Measurements from ENCODE around the gene SYNGR2. TPM values are rescaled to one million over a fixed set of nuclear protein-coding genes. Genes with fewer than 3 reads are reported as not detected.

SYNGR2 gene
- total and polyA plus RNA-seq, 9 of the 15 experiments (the other 6 are each of a cell fraction or from before 2014, with no cell fraction given), result 1.4 to 173 (median 87.8) TPM

- TF ChIP-seq CREB3L1 (IDR thresholded peaks at IDR 0.05; ENCODE audit: borderline replicate concordance, low read depth), result peak; percentile 90
- TF ChIP-seq CHD2 (IDR thresholded peaks at IDR 0.05; ENCODE audit: low read depth, low read length), result no peak; the same call in 1 of the 2 replicates
- no peak for TF ChIP-seq NUFIP1 (IDR thresholded peaks at IDR 0.05; ENCODE audit: partially characterized antibody)
- no peak for TF ChIP-seq PURB (CRISPR knock-in tag; IDR thresholded peaks at IDR 0.05; ENCODE audit: low read depth)
- TF ChIP-seq PPARD (CRISPR knock-in tag; IDR thresholded peaks at IDR 0.05), result no peak
- TF ChIP-seq CBX2 (IDR thresholded peaks at IDR 0.05; ENCODE audit: insufficient read depth, low read length, poor library complexity, severe bottlenecking), result no peak
- TF ChIP-seq GTF2F1 (IDR thresholded peaks at IDR 0.05; ENCODE audit: low read depth, low read length), result no peak; the same call in 1 of the 2 replicates
- no peak for TF ChIP-seq ZNF778 (CRISPR knock-in tag; IDR thresholded peaks at IDR 0.05)
- TF ChIP-seq ZFP36 (IDR thresholded peaks at IDR 0.05; ENCODE audit: low read depth, low read length, partially characterized antibody), result no peak
- no peak for TF ChIP-seq ZNF347 (CRISPR knock-in tag; IDR thresholded peaks at IDR 0.05; ENCODE audit: low read depth)
- TF ChIP-seq HNRNPLL (IDR thresholded peaks at IDR 0.05; ENCODE audit: low read depth, low read length, poor library complexity, severe bottlenecking), result no peak
- no peak for TF ChIP-seq ATF2 (CRISPR knock-in tag; IDR thresholded peaks at IDR 0.05)
- no peak for TF ChIP-seq RBM17 (IDR thresholded peaks at IDR 0.05; ENCODE audit: borderline replicate concordance, low read depth, low read length)
- no peak for TF ChIP-seq ZNF324 (CRISPR knock-in tag; IDR thresholded peaks at IDR 0.05)
- no peak for TF ChIP-seq CGGBP1 (CRISPR knock-in tag; IDR thresholded peaks at IDR 0.05)
- TF ChIP-seq TCF7L2 (IDR thresholded peaks at IDR 0.05; ENCODE audit: low read depth, low read length), result no peak
- TF ChIP-seq FOXM1 (IDR thresholded peaks at IDR 0.05; ENCODE audit: low read depth), result peak; percentile 96
- TF ChIP-seq FOXM1 (CRISPR knock-in tag; IDR thresholded peaks at IDR 0.05; ENCODE audit: low read depth), result peak; percentile 97
Observed at GRCh38 chr17:78214016-78214705, 45.8 kb downstream of the SYNGR2 start, which contains the start of gene BIRC5 (continued).

All from K562 (cell line).